ENCODE measurements around the gene TBC1D22A. TPM values are rescaled to one million over a fixed set of nuclear protein-coding genes. Genes with fewer than 3 reads are reported as not detected.
A peak's percentile ranks its signal among the peaks of the same experiment; 100 is the strongest.
"Not testable (repeated sequence)": the region's sequence is repeated elsewhere in the genome, so short reads cannot be mapped to it uniquely, and the experiment has no call there.

The TBC1D22A gene
- total RNA-seq, 1 experiment from 2014 or later = 7.2 TPM

DNA sequence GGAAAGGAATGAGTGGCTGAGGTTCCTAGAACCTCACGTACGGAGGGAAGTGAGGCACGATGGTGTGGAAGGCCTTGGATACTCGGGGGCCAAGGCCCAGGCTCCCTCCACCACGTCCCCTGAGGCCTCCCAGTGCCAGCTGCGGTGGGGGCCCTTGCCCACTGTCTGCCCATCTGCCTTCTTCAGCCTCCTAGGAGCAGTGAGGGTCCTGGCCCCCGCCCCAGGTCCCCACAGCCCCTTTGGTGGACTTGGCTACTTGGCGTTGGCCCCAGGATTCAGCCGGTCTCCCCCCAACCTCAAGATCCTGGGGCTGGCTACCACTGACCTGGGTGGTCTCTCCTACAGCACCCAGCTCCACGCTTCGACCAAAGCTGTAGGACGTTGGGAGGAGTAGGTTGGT lies 373.6 kb downstream of the TBC1D22A start:
- no peak for DNase-seq (ENCODE audit: low read depth)

DNA sequence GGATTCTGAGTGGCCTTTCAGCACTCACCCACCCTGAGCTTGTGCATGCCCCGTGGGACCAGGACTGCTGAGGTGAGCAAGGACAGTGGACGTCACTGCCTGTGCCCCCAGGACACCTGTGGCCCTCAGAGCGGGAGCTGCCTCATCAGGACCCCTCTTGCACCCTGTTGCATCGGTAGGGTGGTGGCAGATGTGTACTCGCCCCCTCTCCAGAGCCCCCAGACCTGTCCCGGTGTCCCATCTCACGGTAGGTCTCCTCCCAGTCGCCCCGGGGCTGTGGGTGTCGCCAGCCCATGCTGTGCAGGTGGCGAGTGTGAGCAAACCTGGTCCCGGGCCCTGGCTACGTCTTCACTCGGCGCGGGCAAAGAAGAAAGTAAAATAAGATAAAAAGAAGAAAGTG lies 374.2 kb downstream of the TBC1D22A start:
- no peak for DNase-seq (ENCODE audit: low read depth)

DNA sequence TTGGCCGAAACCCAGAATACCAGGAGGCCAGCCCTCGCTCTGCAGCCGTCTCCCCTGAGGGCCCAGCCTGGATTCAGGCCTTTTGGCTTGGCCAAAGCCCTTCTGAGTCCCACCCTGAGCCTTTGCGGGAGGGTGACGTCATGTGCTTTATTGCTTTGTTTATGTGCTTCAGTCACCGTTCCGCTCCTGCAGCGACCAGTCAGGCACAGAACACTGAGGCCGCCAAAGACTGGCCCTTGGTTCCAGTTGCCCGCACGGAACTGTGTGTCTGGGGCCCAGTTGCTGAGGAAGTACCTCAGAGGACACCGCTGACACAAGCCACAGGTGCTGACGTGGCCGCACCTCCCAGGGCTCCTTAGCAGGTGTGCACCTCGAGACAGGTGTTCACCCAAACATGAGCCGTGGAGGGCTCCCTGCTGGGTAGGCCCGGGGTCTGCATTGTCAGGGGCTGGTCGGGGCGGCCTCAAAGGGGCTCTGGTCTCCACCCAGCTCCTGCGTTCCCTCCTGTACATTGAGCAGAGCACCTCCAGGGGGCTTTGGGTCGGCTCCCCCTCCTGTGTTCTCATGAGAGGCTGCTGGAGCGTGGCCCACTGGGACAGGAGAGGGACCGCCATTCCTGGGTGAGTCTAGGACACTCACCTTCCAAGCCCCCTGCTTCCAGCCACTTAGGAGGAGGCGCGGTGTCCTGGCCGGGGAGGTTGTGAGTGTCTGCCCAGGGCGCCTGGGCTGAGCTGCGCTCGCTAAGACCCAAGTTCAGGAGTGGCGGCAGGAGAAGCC lies 376.8 kb downstream of the TBC1D22A start:
- DNase-seq (ENCODE audit: low read depth) = no peak

DNA sequence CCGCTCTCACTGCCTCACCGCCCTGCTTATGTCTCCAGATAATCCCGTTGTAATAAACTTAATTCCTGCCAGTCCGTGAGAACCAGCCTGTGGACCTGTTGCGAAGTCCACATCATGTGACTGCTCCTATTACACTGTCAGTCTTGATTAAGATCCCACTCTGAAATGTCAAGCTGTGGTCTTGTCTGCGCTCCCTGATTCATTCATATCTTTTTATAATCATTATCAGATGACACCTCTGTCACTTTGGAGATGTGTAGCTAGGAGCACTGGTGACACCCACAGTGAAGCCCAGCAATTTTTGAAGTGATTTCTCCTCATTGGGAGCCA lies 377.3 kb downstream of the TBC1D22A start:
- DNase-seq (ENCODE audit: low read depth) = no peak

DNA sequence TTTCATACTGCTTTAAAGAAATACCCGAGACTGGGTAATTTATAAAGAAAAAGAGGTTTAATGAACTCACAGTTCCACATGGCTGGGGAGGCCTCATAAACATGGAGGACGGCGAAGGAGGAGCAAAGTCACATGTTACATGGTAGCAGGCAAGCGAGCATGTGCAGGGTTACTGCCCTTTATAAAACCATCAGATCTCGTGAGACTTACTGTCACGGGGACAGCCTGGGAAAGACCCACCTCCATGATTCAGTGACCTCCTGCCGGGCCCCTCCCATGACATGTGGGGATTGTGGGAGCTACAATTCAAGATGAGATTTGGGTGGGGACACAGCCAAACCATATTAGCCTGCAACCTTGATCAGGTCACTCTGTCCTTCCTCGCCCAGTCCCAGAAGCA lies 378.5 kb downstream of the TBC1D22A start:
- DNase-seq (ENCODE audit: low read depth) = not testable (repeated sequence)

- no peak for DNase-seq (ENCODE audit: low read depth)
Observed at GRCh38 chr22:47142427-47143046, 380.1 kb downstream of the TBC1D22A start.

DNA sequence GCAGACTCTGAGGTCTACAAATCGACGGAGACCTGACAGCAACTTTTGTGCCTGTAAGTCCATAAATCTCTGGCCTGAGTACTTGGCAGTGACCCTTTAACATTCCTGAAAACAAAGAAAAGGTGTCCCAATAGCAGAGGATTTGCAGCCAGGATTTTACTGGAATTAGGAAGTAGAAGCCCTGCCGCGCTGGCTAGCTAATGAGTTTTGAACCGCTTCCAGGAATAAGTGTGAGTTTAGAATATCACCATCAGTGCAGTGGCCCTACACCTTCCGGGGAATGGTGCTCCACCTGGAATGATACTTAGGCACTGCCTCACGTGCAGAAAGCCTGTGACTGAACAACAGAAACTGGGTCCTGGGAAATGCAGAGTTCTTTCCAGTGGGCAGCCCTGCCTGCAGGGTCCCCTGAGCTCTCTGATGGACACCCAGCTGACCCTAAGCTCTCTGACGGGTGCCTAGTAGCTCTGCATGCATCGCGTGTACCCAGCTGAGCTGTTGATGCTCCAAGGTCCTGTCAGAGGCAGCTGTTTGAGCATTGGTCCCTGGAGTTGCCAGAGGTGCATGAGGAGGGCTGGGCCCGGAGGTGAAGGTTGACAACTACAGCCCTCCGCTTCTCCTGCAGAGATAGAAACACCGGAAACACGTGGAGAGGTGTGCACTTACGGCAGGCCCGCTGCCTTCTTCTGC lies 380.9 kb downstream of the TBC1D22A start:
- no peak for DNase-seq (ENCODE audit: low read depth)

- DNase-seq (ENCODE audit: low read depth) = no peak
Observed at GRCh38 chr22:47144076-47144765, 381.8 kb downstream of the TBC1D22A start.

GRCh38 chr22:47144791-47145425 lies 382.5 kb downstream of the TBC1D22A start:
- DNase-seq (ENCODE audit: low read depth) = no peak

GRCh38 chr22:47145883-47146282 lies 383.4 kb downstream of the TBC1D22A start:
- DNase-seq (ENCODE audit: low read depth) = no peak

DNA sequence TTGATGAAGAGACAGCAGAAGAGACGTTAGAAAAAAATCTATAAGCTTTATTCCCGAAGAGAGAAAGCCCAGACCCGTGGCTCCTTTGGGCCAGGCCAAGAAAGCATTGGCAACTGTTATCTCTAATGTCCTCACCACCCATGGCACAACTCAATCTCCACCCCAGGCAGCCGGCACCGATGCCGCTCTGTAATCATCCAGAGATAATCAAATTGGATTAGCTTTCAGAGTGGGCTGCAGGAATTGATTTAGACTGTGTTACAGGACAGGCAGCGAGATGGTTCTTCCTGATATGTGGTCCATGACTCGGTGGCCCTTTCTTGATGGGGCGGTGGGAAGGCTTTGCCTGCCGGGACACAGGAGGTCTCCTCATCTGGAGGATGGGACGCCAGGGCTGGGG lies 383.9 kb downstream of the TBC1D22A start:
- no peak for DNase-seq (ENCODE audit: low read depth)

DNA sequence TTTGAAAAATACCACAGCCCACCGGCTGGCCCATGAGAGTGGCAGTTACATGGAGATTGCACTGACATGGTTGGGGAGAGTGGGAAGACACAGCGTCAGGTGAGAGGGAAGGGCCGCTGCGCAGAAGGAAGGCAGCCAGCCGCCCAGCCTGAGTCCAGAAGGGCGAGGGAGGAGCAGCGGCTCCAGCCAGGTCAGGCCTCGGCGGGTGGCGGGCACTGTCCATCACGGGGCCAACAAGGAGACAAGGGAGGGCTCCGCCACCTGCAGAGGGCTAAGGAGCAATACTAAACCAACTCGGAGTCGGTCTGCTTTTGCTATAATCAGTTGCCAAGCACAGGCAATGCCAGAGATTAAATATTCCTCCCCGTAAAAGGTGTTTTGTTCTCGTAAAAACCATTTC lies 384.5 kb downstream of the TBC1D22A start:
- DNase-seq (ENCODE audit: low read depth) = no peak

DNA sequence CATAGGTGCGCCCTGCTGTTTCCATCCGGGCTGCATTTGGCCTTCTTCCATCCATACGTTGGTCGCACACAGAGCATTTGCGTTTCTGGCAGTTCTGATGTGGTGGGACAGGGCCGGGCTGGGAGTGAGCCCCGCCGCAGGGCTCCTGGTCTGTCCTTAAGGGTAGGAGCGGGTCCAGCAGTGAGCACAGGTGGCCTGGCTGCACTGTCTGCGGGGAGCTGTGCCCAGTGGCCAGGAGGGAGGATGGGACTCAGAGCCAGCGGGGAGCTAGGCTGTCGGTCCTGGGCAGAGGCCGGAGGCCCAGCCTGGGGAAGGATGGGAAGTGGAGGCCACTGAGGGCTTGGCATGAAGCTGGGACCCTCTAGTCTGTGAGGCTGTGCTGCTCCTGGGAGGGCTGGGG lies 385.1 kb downstream of the TBC1D22A start:
- DNase-seq (ENCODE audit: low read depth) = no peak

DNA sequence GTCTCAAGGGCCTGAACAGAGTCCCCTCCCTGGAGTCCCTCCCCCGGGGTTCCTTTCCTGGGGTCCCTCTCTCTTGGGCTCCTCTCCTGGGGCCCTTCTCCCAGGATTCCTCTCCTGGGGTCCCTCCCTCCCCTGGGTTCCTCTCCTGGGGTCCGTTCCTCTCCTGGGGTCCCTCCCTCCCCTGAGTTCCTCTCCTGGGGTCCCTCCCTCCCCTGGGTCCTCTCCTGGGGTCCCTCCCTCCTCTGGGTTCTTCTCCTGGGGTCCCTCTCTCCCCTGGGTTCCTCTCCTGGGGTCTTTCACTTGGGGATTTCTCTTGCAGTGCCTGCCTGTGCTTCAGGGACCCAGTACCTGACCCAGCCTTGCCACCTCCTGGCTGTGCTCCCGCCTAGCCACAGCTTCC lies 386.1 kb downstream of the TBC1D22A start:
- no peak for DNase-seq (ENCODE audit: low read depth)

- DNase-seq (ENCODE audit: low read depth) = no peak
Observed at GRCh38 chr22:47148956-47149728, 386.7 kb downstream of the TBC1D22A start.

GRCh38 chr22:47149976-47150375 lies 387.5 kb downstream of the TBC1D22A start:
- DNase-seq (ENCODE audit: low read depth) = no peak

- no peak for DNase-seq (ENCODE audit: low read depth)
Observed at GRCh38 chr22:47150426-47150825, 388.0 kb downstream of the TBC1D22A start.

DNA sequence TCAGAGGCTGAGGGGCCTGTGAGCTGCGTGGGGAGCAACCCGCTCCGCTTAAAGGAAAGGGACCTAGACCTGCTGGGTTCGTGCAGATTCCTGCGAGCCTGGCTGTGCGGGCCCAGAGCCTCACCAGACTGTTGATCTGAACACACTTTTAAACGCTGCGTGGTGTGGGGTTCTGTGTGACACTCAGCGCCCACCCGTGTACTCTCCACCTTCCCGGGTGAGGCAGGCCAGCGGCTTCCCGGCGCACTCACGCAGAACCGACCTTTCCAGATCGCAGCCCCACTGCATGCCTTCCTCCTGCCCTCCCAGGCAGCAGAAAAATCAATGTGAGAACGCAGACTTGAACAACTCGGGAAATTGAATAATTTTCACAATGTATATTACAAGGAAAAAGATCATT lies 388.6 kb downstream of the TBC1D22A start:
- DNase-seq (ENCODE audit: low read depth) = no peak

GRCh38 chr22:47151490-47151889 lies 389.0 kb downstream of the TBC1D22A start:
- DNase-seq (ENCODE audit: low read depth) = peak; percentile 60

DNA sequence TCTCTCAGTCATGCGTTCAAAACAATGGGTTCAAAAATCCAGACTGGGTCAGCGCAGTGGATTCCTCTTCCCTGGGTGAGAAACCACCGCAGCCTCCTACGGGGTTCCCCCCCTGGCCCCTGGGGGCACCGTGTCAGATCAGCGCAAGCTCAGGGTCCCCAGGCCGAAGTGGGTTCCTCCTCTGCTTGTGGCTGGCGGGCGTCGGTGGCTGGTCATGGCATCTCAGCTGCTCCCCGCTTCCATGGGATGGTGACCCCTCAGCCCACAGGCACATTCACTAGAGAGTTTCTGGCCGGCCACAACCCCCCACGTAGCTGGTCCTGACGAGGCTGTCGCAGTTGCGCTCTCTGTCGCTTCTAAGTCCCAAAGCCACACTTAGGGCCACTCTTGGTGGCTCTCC lies 389.8 kb downstream of the TBC1D22A start:
- no peak for DNase-seq (ENCODE audit: low read depth)

DNA sequence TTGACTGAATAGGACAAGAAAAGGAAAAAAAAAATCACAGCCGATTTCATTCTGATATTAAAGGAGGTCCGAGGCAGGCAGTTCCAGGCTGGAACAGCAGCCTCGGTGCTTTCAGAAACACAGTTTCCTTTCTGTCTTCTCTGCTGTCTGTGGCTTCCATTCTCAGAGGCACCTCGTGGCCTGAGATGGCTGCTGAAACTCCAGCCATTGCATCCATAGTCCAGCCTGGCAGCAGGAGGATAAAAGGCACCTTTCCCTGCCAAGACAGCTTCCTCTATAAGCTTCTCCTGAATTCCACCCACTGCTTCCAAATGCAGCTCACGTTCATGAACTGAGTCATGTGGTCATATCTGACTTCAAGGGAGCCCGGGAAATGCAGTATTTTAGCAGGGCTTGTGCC lies 390.5 kb downstream of the TBC1D22A start:
- DNase-seq (ENCODE audit: low read depth) = no peak

Measured in RPMI7951 (cell line).